K562 treated with DMSO at 1 percent for 48 hours (cell line): Measurements from ENCODE around the gene GPBAR1. TPM values are rescaled to one million over a fixed set of nuclear protein-coding genes. Genes with fewer than 3 reads are reported as not detected.

Source experiments
- total RNA-seq: library from RNA; unstranded; fragments of 300-600 nt; gene quantifications from 2 replicates; pipeline ENCODE4 v1.2.3, GENCODE V29; 2022; ENCODE audit warnings: low replicate concordance; ENCODE audit errors: extremely low read depth

GPBAR1 gene
- total RNA-seq, result not detected in 2 replicates

GRCh38 chr2:218260742-218261422, at the start of gene GPBAR1:
Gene GPBAR1, plus strand, starts transcription at chr2:218261015. Its CDS starts 1,710 bp downstream, at chr2:218262725.

GRCh38 chr2:218216674-218217359, 44.0 kb upstream of the GPBAR1 start, which contains the start of gene ARPC2:
Gene ARPC2, plus strand, starts transcription at chr2:218217189. Its CDS starts 282 bp downstream, at chr2:218217471.

GRCh38 chr2:218269900-218270720, 9.3 kb downstream of the GPBAR1 start, which contains the start of the genes AAMP and PNKD:
Gene AAMP, minus strand, starts transcription at chr2:218270137. Its CDS starts 51 bp downstream, at chr2:218270086.
Gene PNKD, plus strand, starts transcription at chr2:218270519. Its CDS starts 17 bp downstream, at chr2:218270536.

GRCh38 chr2:218292048-218293014, 31.5 kb downstream of the GPBAR1 start, which contains the start of gene TMBIM1:
Gene TMBIM1, minus strand, starts transcription at chr2:218292503. Its CDS starts 10,362 bp downstream, at chr2:218282141.

Other genes starting within 250 kb of the GPBAR1 start
- gene RUFY4, start 191.8 kb upstream of the GPBAR1 start, total RNA-seq, result not detected in 2 replicates
- not detected in 2 replicates for gene CXCR2, start 135.0 kb upstream of the GPBAR1 start, total RNA-seq
- not detected in 2 replicates for gene CXCR1, start 94.1 kb upstream of the GPBAR1 start, total RNA-seq
- gene ARPC2, start 43.8 kb upstream of the GPBAR1 start, total RNA-seq, result not detected in 2 replicates
- not detected in 2 replicates for gene AAMP, start 9.1 kb downstream of the GPBAR1 start, total RNA-seq
- not detected in 2 replicates for gene PNKD, start 9.5 kb downstream of the GPBAR1 start, total RNA-seq
- gene TMBIM1, start 31.5 kb downstream of the GPBAR1 start, total RNA-seq, result not detected in 2 replicates
- not detected in 2 replicates for gene CATIP, start 95.8 kb downstream of the GPBAR1 start, total RNA-seq
- not detected in 2 replicates for gene SLC11A1, start 121.3 kb downstream of the GPBAR1 start, total RNA-seq
- gene CTDSP1, start 138.9 kb downstream of the GPBAR1 start, total RNA-seq, result not detected in 2 replicates
- gene VIL1, start 158.1 kb downstream of the GPBAR1 start, total RNA-seq, result not detected in 2 replicates